Heart left ventricle (tissue), 13 donors: ENCODE results near the gene PCDHGA6.

Experiments used
- CTCF ChIP-seq, 12 donors: fragments of 200-600 bp; sonication (generic) in 4 of 12; IDR thresholded peaks; one replicate each; pipeline versions ENCODE4 v1.5.0 to v1.8.0; 2018 to 2022; ENCODE audit warnings: antibody characterized with exemption in 12 of 12, mild to moderate bottlenecking in 5 of 12
- POLR2A ChIP-seq, 2 donors: fragments of 450-650 bp; IDR thresholded peaks; one replicate each; pipeline ENCODE4 v1.6.1; 2017; ENCODE audit warnings: antibody characterized with exemption in 2 of 2, mild to moderate bottlenecking in 2 of 2, moderate library complexity in 2 of 2
- donor health status: ischemic (EF 13 %, LVEDD 7.1; RV severe dilation, severe dysfunction).
- donor health status: DM: no; HTN: yes; CAD: no.
- donor health status: DM: no; HTN: no; CAD: no.
- donor health status: ischemic (EF 25% LVEDD 6.9; RV normal size, moderate dysfunction).
- donor health status: ischemic (EF 25% LVEDD 5.7; RV mildly dilated, moderate dysfunction).
- donor health status: ischemic (EF 35%, LVEDD 5.7; RV mildly dilated, moderate dysfunction).
- donor health status: nonischemic (EF 11% LVEDD 7.7; RV severe dilation, severe dysfunction).
- donor health status: DM: yes; HTN: yes; CAD: no.
- donor health status: PGD.
- donor health status: ischemic (EF 29% LVEDD 5.4; RV normal size, mild dysfunction).
- donor health status: nonischemic (EF 23%, LVEDD 6.1; RV moderate dilation, normal function).

GRCh38 chr5:141382469-141383294 is 9.0 kb downstream of the PCDHGA6 start, which contains the start of gene PCDHGA7:
- TF ChIP-seq CTCF (IDR thresholded peaks at IDR 0.05), result peak in 4 of 12 donors; percentile 16 to 31 (median 24)
- no peak for TF ChIP-seq POLR2A (IDR thresholded peaks at IDR 0.05)
